BJ (cell line): ENCODE measurements around the gene OOEP. TPM values are rescaled to one million over a fixed set of nuclear protein-coding genes. Genes with fewer than 3 reads are reported as not detected.

Experiments
- CTCF ChIA-PET: fragments of 350-600 bp; formaldehyde crosslinking; extraction: SDS; loops from one replicate; lab custom pipeline; 2021; ENCODE audit warnings: antibody characterized with exemption, inconsistent platforms; lab: Yijun Ruan, JAX
- POLR2A ChIA-PET: fragments of 300-600 bp; sonication (Branson Sonifier 250); formaldehyde crosslinking; extraction: SDS; loops from one replicate; lab custom pipeline; 2021; ENCODE audit warnings: antibody characterized with exemption; lab: Charles Lee
- DNase-seq: peaks from one replicate; pipeline ENCODE4 v3.0.0-alpha.2; 2011; ENCODE audit warnings: low read depth
- H3K27me3 ChIP-seq: 2 replicates; pipeline ENCODE4 v1.6.0; 2011; ENCODE audit warnings: low read length; ENCODE audit not compliant: control insufficient read depth, insufficient read depth
- H3K36me3 ChIP-seq: 2 replicates; pipeline ENCODE4 v1.5.1; 2011; ENCODE audit warnings: low read length; ENCODE audit not compliant: control insufficient read depth, insufficient read depth
- H3K4me3 ChIP-seq: 2 replicates; pipeline ENCODE4 v1.5.1; 2011; ENCODE audit warnings: low read depth, mild to moderate bottlenecking, control low read depth, low read length
- CTCF ChIP-seq: IDR thresholded peaks from 2 replicates; pipeline ENCODE4 v1.5.1; 2011; ENCODE audit warnings: low read depth, mild to moderate bottlenecking, control low read depth, inconsistent platforms, low read length, moderate library complexity; ENCODE audit not compliant: insufficient read depth
- polyA plus RNA-seq: library from polyadenylated mRNA; depleted of rRNA; stranded (reverse); fragments of >200 nt; gene quantifications from 2 replicates; pipeline ENCODE4 v1.2.3, GENCODE V29; 2011

OOEP gene
- polyA plus RNA-seq, 1 experiment, result not detected

- Histone ChIP-seq H3K4me3 (no peak overlapping the region), H3K36me3 (no peaks in the 10 kb centered on the region), H3K27me3 (no peaks in the 10 kb centered on the region)
- POLR2A ChIA-PET, result no interaction called here
- no peak for TF ChIP-seq CTCF
- DNase-seq, result no peak
- CTCF ChIA-PET, result no interaction called here
These were observed 6.7 kb downstream of the OOEP start for GRCh38 chr6:73362869-73363536.

GRCh38 chr6:73362358-73362757 lies 7.3 kb downstream of the OOEP start, which contains the start of gene KHDC3L:
Gene KHDC3L (plus strand): TSS chr6:73362658. CDS start chr6:73362730, 72 bp downstream.
- H3K36me3 ChIP-seq, result no peaks in the 10 kb centered on the region
- no peak within 1 kb of the TSS for H3K4me3 ChIP-seq
- POLR2A ChIA-PET, result no interaction called here
- H3K27me3 ChIP-seq, result no peaks in the 10 kb centered on the region
- DNase-seq, result no peak
- no peak for TF ChIP-seq CTCF
- CTCF ChIA-PET, result no interaction called here

- H3K36me3 ChIP-seq, result no peaks in the 10 kb centered on the region
- ChIA-PET POLR2A (no interaction called here), CTCF (no interaction called here)
- H3K4me3 ChIP-seq, result no peak within 1 kb of the TSS
- H3K27me3 ChIP-seq, result peaks cover 8% of the 10 kb centered on the region
- no peak for TF ChIP-seq CTCF
- no peak for DNase-seq
These were observed 15.8 kb downstream of the OOEP start, which contains the start of gene DPPA5 for GRCh38 chr6:73353636-73354593. Gene DPPA5 (minus strand): TSS chr6:73354276. CDS start chr6:73354225, 51 bp downstream.

- Histone ChIP-seq H3K27me3 (peaks cover 14% of the 10 kb centered on the region), H3K36me3 (no peaks in the 10 kb centered on the region), H3K4me3 (no peak overlapping the region)
- ChIA-PET CTCF (no interaction called here), POLR2A (no interaction called here)
- no peak for TF ChIP-seq CTCF
- no peak for DNase-seq
These were observed 20.4 kb downstream of the OOEP start for GRCh38 chr6:73349311-73349710.

- POLR2A ChIA-PET, result no interaction called here
- DNase-seq, result no peak
- CTCF ChIA-PET, result no interaction called here
These were observed 21.0 kb downstream of the OOEP start for GRCh38 chr6:73348550-73349204.

More at GRCh38 chr6:73348550-73349204, 21.0 kb downstream of the OOEP start:
- Histone ChIP-seq H3K36me3 (no peaks in the 10 kb centered on the region), H3K4me3 (no peak overlapping the region), H3K27me3 (peaks cover 16% of the 10 kb centered on the region)
- TF ChIP-seq CTCF, result no peak
